Liver (tissue), 9 donors: ENCODE results near the gene SPSB2. TPM values are rescaled to one million over a fixed set of nuclear protein-coding genes. Genes with fewer than 3 reads are reported as not detected.

Experiments
- DNase-seq: peaks from one replicate; pipeline ENCODE4 v3.0.0-alpha.2; 2017; ENCODE audit warnings: low spot score
- H3K27ac ChIP-seq, 2 donors: one replicate each; pipeline ENCODE4 v1.7.0; 2013; ENCODE audit warnings: inconsistent platforms in 2 of 2, low read length in 2 of 2, control low read depth in 1 of 2, low read depth in 1 of 2, mild to moderate bottlenecking in 1 of 2
- H3K27me3 ChIP-seq, 4 donors: one replicate each; pipeline versions ENCODE4 v1.6.1 to v1.7.0; 2013; ENCODE audit warnings: low read length in 3 of 4, inconsistent platforms in 1 of 4, mild to moderate bottlenecking in 1 of 4, moderate library complexity in 1 of 4; ENCODE audit not compliant: control insufficient read depth in 4 of 4, insufficient read depth in 4 of 4
- H3K36me3 ChIP-seq, 4 donors: one replicate each; pipeline versions ENCODE4 v1.6.1 to v1.7.0; 2013; ENCODE audit warnings: low read length in 3 of 4, mild to moderate bottlenecking in 3 of 4, low read depth in 1 of 4, moderate library complexity in 1 of 4; ENCODE audit not compliant: control insufficient read depth in 4 of 4, insufficient read depth in 3 of 4
- H3K4me1 ChIP-seq, 4 donors: one replicate each; pipeline versions ENCODE4 v1.6.1 to v1.7.0; 2013; ENCODE audit warnings: low read length in 3 of 4, mild to moderate bottlenecking in 3 of 4, moderate library complexity in 1 of 4; ENCODE audit not compliant: control insufficient read depth in 4 of 4, insufficient read depth in 4 of 4
- H3K4me3 ChIP-seq, 3 donors: one replicate each; pipeline versions ENCODE4 v1.6.1 to v1.7.0; 2013; ENCODE audit warnings: low read length in 3 of 3, control low read depth in 1 of 3, low read depth in 1 of 3, mild to moderate bottlenecking in 1 of 3
- H3K9ac ChIP-seq, 2 donors: one replicate each; pipeline ENCODE4 v1.7.0; 2013; ENCODE audit warnings: low read length in 2 of 2, mild to moderate bottlenecking in 2 of 2, moderate library complexity in 2 of 2, control low read depth in 1 of 2, low read depth in 1 of 2
- H3K9me3 ChIP-seq, 4 donors: one replicate each; pipeline versions ENCODE4 v1.6.1 to v1.7.0; 2013; ENCODE audit warnings: low read length in 3 of 4; ENCODE audit not compliant: control insufficient read depth in 4 of 4
- ATF3 ChIP-seq: IDR thresholded peaks from 2 replicates; pipeline ENCODE4 v1.6.1; 2016; ENCODE audit warnings: antibody characterized with exemption
- CTCF ChIP-seq: fragments of 150-350 bp; IDR thresholded peaks from 2 replicates; pipeline ENCODE4 v1.5.1; 2017; ENCODE audit warnings: improper control_type of control experiment, low read depth, low read length; ENCODE audit not compliant: missing input control
- EGR1 ChIP-seq, 2 donors: IDR thresholded peaks; 2 replicates each; pipeline ENCODE4 v1.6.1; 2016 to 2018; ENCODE audit warnings: antibody characterized with exemption in 2 of 2, low read depth in 2 of 2
- FOXA1 ChIP-seq: IDR thresholded peaks from 2 replicates; pipeline ENCODE4 v1.6.1; 2016; ENCODE audit warnings: antibody characterized with exemption
- FOXA2 ChIP-seq: IDR thresholded peaks from 2 replicates; pipeline ENCODE4 v1.6.1; 2016; ENCODE audit warnings: antibody characterized with exemption
- GABPA ChIP-seq, 2 donors: IDR thresholded peaks in 1 of 2; conservative IDR thresholded peaks in 1 of 2; 2 replicates each; pipeline ENCODE4 v1.6.1; 2016; ENCODE audit warnings: antibody characterized with exemption in 2 of 2, mild to moderate bottlenecking in 1 of 2, moderate library complexity in 1 of 2
- HNF4A ChIP-seq, 2 donors: conservative IDR thresholded peaks; 2 replicates each; pipeline ENCODE4 v1.6.1; 2016; ENCODE audit warnings: antibody characterized with exemption in 2 of 2, mild to moderate bottlenecking in 2 of 2
- MAX ChIP-seq: IDR thresholded peaks from 2 replicates; pipeline ENCODE4 v1.6.1; 2016; ENCODE audit warnings: antibody characterized with exemption
- NR2F2 ChIP-seq: IDR thresholded peaks from 2 replicates; pipeline ENCODE4 v1.6.1; 2016; ENCODE audit warnings: antibody characterized with exemption
- REST ChIP-seq: IDR thresholded peaks from 2 replicates; pipeline ENCODE4 v1.6.1; 2016; ENCODE audit warnings: antibody characterized with exemption, mild to moderate bottlenecking
- SP1 ChIP-seq: IDR thresholded peaks from 2 replicates; pipeline ENCODE4 v1.6.1; 2018; ENCODE audit warnings: antibody characterized with exemption, mild to moderate bottlenecking
- ZBTB33 ChIP-seq: IDR thresholded peaks from 2 replicates; pipeline ENCODE4 v1.6.1; 2016; ENCODE audit warnings: antibody characterized with exemption
- whole genome bisulfite sequencing: extraction: QIAGEN DNeasy Blood & Tissue Kit; methylation state at CpG from one replicate; pipeline ENCODE4 v1.1.7; 2013; 5-methylcytosine and 5-hydroxymethylcytosine counted together
- polyA plus RNA-seq, 2 donors: library from polyadenylated mRNA; stranded (reverse) in 1 of 2; unstranded in 1 of 2; fragments of 200-250 nt in 1 of 2; fragments of >200 nt in 1 of 2; fragmentation: Nextera tagmentation in 1 of 2; extraction: Ambion mirVana in 1 of 2; gene quantifications; one replicate each; pipeline versions ENCODE4 v1.2.1 to v1.2.3, GENCODE V29; 2013 to 2015
- total RNA-seq, 2 donors: library from RNA; depleted of rRNA; stranded (reverse); fragments of >200 nt; gene quantifications; one replicate each; pipeline ENCODE4 v1.2.3, GENCODE V29; 2014
- donor health status: healthy.
- donor health status: healthy.
- donor health status: healthy.
- donor health status: healthy.
- donor health status: healthy.

SPSB2 gene
- total and polyA plus RNA-seq, 4 donors, result 3.2 to 4.6 (median 4.1) TPM

- TF ChIP-seq FOXA1, result no peak
- TF ChIP-seq EGR1 (IDR thresholded peaks at IDR 0.05; ENCODE audit: low read depth in 2 of 2), result no peak
- TF ChIP-seq ZBTB33, result no peak
- no peak for TF ChIP-seq HNF4A (conservative IDR thresholded peaks at IDR 0.05)
- TF ChIP-seq SP1, result no peak
- no peak for TF ChIP-seq GABPA (IDR thresholded peaks at IDR 0.05 in 1 of 2, conservative IDR thresholded peaks at IDR 0.05 in 1 of 2)
- TF ChIP-seq CTCF, result no peak
- no peak for TF ChIP-seq FOXA2
- TF ChIP-seq ATF3, result no peak
- WGBS, result 91% methylated on average over 9 of the region's 9 CpGs
- DNase-seq, result no peak
- no peaks in the 10 kb centered on the region for H3K9me3 ChIP-seq
- no peak overlapping the region for H3K27ac ChIP-seq
- H3K36me3 ChIP-seq, result peaks cover 12 to 79% (median 46%) of the 10 kb centered on the region in 4 donors
- H3K9ac ChIP-seq, result no peak overlapping the region
- H3K27me3 ChIP-seq, result no peaks in the 10 kb centered on the region
- no peak overlapping the region for H3K4me3 ChIP-seq
- peaks cover 0 to 1% (median under 1%) of the 10 kb centered on the region in 4 donors for H3K4me1 ChIP-seq
These were observed 11.7 kb downstream of the SPSB2 start for GRCh38 chr12:6861391-6861790.

DNA sequence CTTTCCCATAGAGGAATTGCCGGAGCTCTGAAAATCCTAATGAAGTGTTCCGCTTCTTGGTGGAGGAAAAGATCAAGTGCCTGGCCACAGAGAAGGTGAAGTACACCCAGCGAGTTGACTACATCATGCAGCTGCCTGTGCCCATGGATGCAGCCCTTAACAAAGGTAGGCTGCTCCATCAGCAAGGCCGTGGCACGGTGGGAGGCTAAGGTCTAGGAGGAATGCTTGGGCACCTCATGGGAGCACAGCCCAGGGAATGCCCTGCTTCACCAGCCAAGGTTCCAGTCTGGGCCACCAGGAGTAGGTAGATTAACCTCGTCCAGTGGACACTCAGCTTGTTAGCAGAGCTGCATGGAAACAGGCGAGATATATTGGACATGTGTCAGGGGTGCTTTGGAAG lies 12.2 kb downstream of the SPSB2 start:
- Histone ChIP-seq H3K4me1 (no peaks in the 10 kb centered on the region), H3K4me3 (no peak overlapping the region), H3K9ac (no peak overlapping the region), H3K27me3 (no peaks in the 10 kb centered on the region), H3K27ac (no peak overlapping the region), H3K9me3 (no peaks in the 10 kb centered on the region), H3K36me3 (peaks cover 15 to 82% (median 48%) of the 10 kb centered on the region in 4 donors)
- no peak for DNase-seq
- WGBS, result 96% methylated on average over 7 of the region's 7 CpGs
- TF ChIP-seq MAX (no peak), EGR1 (IDR thresholded peaks at IDR 0.05; ENCODE audit: low read depth in 2 of 2) (no peak), NR2F2 (no peak), REST (no peak), CTCF (no peak), FOXA1 (no peak)
